KOPT-K1 (cell line): ENCODE measurements around the gene GYG2.
"Not testable (repeated sequence)": the region's sequence is repeated elsewhere in the genome, so short reads cannot be mapped to it uniquely, and the experiment has no call there.

Source experiments
- H3K27ac ChIP-seq: fragments of 200-600 bp; sonication (generic); 2 replicates; pipeline ENCODE4 v1.5.1; 2016; ENCODE audit warnings: antibody characterized with exemption, mild to moderate bottlenecking, low read depth, low read length; ENCODE audit not compliant: poor library complexity, severe bottlenecking
- H3K36me3 ChIP-seq: fragments of 200-600 bp; sonication (generic); 2 replicates; pipeline ENCODE4 v1.5.1; 2017; ENCODE audit warnings: antibody characterized with exemption, mild to moderate bottlenecking, low read length, moderate library complexity; ENCODE audit not compliant: insufficient read depth
- H3K9me3 ChIP-seq: fragments of 200-600 bp; sonication (generic); 2 replicates; pipeline ENCODE4 v1.5.1; 2017; ENCODE audit warnings: antibody characterized with exemption, low read length, mild to moderate bottlenecking; ENCODE audit not compliant: insufficient read depth, poor library complexity, severe bottlenecking

The GYG2 gene

GRCh38 chrX:2897690-2898623 lies 69.2 kb downstream of the GYG2 start:
- H3K27ac ChIP-seq, H3K36me3 ChIP-seq, H3K9me3 ChIP-seq: not testable (repeated sequence)

- Histone ChIP-seq H3K36me3 (no peaks in the 10 kb centered on the region), H3K27ac (no peak overlapping the region), H3K9me3 (peaks cover 9% of the 10 kb centered on the region)
Measured at GRCh38 chrX:2898846-2899512, 70.2 kb downstream of the GYG2 start.

DNA sequence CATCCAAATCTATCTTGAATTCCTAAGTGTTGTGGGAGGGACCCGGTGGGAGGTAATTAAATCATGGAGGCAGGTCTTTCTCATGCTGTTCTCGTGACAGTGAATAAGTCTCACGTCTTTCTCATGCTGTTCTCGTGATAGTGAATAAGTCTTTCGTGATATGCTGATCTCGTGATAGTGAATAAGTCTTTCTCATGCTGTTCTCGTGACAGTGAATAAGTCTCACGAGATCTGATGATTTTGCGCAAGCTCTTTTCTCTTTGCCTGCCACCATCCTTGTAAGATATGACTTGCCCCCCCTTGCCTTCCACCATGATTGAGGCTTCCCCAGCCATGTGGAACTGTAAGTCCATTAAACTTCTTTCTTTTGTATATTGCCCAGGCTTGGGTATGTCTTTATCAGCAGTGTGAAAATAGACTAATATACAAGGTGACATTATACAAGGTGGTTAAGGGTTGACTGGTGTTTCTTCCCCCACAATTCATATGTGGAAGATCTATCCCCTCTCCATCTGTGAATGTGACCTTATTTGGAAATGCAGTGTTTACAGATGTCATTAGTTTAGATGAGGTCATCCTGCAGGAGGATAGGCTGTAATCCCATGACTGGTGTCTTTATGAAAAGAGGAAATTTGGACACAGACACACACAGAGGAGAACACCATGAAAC lies 72.8 kb downstream of the GYG2 start:
- H3K27ac ChIP-seq, result no peak overlapping the region
- no peaks in the 10 kb centered on the region for H3K36me3 ChIP-seq
- H3K9me3 ChIP-seq, result peaks cover 9% of the 10 kb centered on the region

DNA sequence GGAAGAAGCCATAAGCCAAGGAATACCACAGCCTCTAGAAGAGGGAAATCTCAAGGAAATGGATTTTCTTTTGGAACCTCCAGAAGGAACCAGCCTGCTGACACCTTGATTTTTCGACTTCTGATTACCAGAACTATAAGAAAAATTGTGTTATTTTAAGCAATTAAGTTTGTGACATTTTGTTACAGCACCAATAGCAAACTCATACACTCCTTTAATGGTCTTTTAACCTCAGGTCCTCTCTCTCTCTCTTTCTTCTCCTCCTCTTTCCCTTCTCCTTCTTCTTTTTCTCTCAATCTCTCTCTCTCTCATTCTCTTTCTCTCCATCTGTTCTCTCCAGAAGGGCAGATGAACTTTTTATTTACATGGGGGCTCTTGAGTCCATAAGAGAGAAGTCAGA lies 74.1 kb downstream of the GYG2 start:
- no peaks in the 10 kb centered on the region for H3K36me3 ChIP-seq
- H3K9me3 ChIP-seq, result peaks cover 9% of the 10 kb centered on the region
- no peak overlapping the region for H3K27ac ChIP-seq

- no peaks in the 10 kb centered on the region for H3K36me3 ChIP-seq
- no peak overlapping the region for H3K27ac ChIP-seq
- H3K9me3 ChIP-seq, result peaks cover 9% of the 10 kb centered on the region
Measured at GRCh38 chrX:2903366-2903765, 74.6 kb downstream of the GYG2 start.

DNA sequence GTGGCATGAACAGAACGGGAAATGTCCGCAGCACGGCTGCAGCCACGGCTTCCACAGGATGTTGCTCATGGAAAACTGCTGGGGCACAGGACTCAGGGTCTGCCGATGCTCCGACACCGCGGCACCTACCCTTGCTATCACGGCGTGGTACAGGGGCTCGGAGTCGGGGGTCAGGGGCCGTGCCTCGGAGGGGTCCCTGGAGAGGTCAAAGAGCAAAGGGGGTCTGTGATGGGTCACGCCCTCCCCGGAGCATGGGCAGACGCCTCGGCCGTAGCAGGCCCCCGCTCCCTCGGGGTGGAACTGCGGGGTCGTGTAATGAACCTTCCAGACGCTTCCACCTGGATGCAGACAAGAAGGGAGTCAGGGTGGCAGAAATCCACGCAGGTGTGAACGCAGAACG lies 78.6 kb downstream of the GYG2 start:
- Histone ChIP-seq H3K27ac (no peak overlapping the region), H3K9me3 (peaks cover 9% of the 10 kb centered on the region), H3K36me3 (no peaks in the 10 kb centered on the region)

DNA sequence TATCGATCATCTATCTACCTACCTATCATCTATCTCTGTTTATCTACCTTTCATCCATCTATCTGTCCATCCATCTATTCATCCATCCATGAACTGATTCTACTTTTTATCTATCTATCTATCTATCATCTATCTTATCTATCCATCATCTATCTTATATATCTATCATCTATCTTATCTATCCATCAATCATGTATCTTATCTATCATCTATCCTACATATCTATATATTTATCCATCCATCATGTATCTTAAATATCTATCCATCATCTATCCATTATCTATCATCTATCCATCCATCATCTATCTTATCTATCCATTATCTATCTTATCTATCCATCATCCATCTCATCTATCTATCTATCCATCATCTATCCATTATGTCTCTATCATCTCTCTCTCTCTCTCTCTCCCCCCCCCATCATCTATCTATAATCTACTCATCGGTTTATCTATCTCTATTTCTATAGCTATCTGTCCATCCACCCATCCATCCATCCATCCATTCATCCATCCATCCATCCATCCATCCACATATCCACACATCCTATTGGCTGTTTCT lies 79.5 kb downstream of the GYG2 start:
- no peak overlapping the region for H3K27ac ChIP-seq
- H3K9me3 ChIP-seq, result peaks cover 7% of the 10 kb centered on the region
- no peaks in the 10 kb centered on the region for H3K36me3 ChIP-seq

DNA sequence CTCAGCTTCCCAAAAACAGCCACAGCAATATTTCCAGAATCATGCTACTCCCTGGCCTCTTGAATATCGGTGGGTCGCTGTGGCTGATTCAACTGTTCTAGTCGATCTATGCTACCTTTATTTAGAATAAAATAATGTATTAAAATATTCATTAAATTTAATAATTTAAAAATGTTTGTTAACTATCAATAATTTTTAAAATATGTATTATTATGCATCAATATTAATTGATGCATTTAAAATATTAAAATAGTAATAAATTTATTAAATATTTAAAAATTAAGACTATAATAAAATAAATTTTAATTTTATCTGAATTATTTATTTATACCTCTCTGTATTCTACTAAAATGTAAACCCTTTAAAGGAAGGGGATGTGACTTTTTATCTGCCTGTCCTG lies 81.4 kb downstream of the GYG2 start:
- Histone ChIP-seq H3K9me3 (no peaks in the 10 kb centered on the region), H3K36me3 (no peaks in the 10 kb centered on the region), H3K27ac (no peak overlapping the region)

- H3K9me3 ChIP-seq, result no peaks in the 10 kb centered on the region
- no peak overlapping the region for H3K27ac ChIP-seq
- H3K36me3 ChIP-seq, result no peaks in the 10 kb centered on the region
Measured at GRCh38 chrX:2913118-2913517, 84.4 kb downstream of the GYG2 start.

GRCh38 chrX:2917767-2918166 lies 89.0 kb downstream of the GYG2 start:
- no peaks in the 10 kb centered on the region for H3K36me3 ChIP-seq
- no peaks in the 10 kb centered on the region for H3K9me3 ChIP-seq
- H3K27ac ChIP-seq, result no peak overlapping the region

DNA sequence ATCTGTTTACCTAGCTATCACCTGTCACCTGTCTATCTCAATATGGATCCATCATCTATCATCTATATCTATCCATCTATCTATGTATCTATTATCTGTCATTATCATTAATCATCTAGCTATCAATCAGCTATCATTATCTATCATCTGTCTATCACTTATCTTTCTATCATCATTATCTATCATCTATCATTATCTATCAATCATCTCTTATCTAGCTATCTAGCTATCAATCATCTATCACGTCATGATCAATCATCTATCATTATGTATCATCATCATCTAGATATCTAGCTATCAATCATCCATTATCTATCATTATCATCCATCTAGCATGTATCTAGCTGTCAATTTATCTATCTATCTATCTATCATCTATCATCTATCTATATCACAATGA lies 92.5 kb downstream of the GYG2 start:
- Histone ChIP-seq H3K27ac (no peak overlapping the region), H3K36me3 (no peaks in the 10 kb centered on the region), H3K9me3 (no peaks in the 10 kb centered on the region)

- Histone ChIP-seq H3K9me3 (no peaks in the 10 kb centered on the region), H3K27ac (no peak overlapping the region), H3K36me3 (no peaks in the 10 kb centered on the region)
Measured at GRCh38 chrX:2921750-2922149, 93.0 kb downstream of the GYG2 start.

- H3K36me3 ChIP-seq, result no peaks in the 10 kb centered on the region
- no peaks in the 10 kb centered on the region for H3K9me3 ChIP-seq
- no peak overlapping the region for H3K27ac ChIP-seq
Measured at GRCh38 chrX:2924151-2924550, 95.4 kb downstream of the GYG2 start.

DNA sequence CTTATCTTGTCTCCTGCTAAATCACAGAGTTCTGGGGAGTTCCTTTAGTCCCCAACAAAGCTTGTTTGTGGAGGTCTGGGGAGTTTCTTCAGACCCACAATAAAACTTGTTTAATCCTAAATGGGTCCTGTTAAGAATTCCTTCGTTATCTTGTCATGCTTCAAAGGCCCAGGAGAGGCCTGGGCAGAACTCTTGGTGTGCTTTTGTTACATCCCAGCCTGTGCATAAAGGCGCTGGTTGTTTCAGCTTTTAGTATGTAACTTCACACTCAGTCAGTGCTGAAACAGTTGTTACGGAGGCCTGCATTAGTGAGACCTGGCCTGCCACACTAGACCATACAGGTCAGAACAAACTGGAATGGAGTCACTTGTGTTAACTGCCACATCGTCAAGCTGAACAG lies 97.5 kb downstream of the GYG2 start:
- H3K36me3 ChIP-seq, H3K9me3 ChIP-seq, H3K27ac ChIP-seq: not testable (repeated sequence)

GRCh38 chrX:2926664-2927275 lies 98.0 kb downstream of the GYG2 start:
- H3K27ac ChIP-seq, result no peak overlapping the region
- no peaks in the 10 kb centered on the region for H3K36me3 ChIP-seq
- no peaks in the 10 kb centered on the region for H3K9me3 ChIP-seq
